CD14-positive monocyte (primary cell): ENCODE data around the gene SLC3A2. TPM values are rescaled to one million over a fixed set of nuclear protein-coding genes. Genes with fewer than 3 reads are reported as not detected.

Source experiments
- DNase-seq, 3 donors: peaks; one replicate each; pipeline ENCODE4 v3.0.0-alpha.2; 2011 to 2022
- H2AFZ ChIP-seq: 2 replicates; pipeline ENCODE4 v1.6.0; 2012; ENCODE audit warnings: mild to moderate bottlenecking, low read depth, low read length, inconsistent platforms; ENCODE audit not compliant: insufficient read depth, poor library complexity, severe bottlenecking
- H3K27ac ChIP-seq, 2 donors: 1 replicate in 1 of 2; 2 replicates in 1 of 2; pipeline ENCODE4 v1.5.1; 2012 to 2013; ENCODE audit warnings: low read length in 2 of 2, control low read depth in 1 of 2, inconsistent platforms in 1 of 2, low read depth in 1 of 2, mild to moderate bottlenecking in 1 of 2
- H3K27me3 ChIP-seq, 2 donors: one replicate each; pipeline versions ENCODE4 v1.6.0 to v1.6.1; 2011 to 2013; ENCODE audit warnings: low read length in 2 of 2; ENCODE audit not compliant: control insufficient read depth in 2 of 2, insufficient read depth in 2 of 2
- H3K36me3 ChIP-seq, 2 donors: replicated peaks in 1 of 2; 1 replicate in 1 of 2; 2 replicates in 1 of 2; pipeline versions ENCODE4 v1.5.1 to v1.6.1; 2012 to 2013; ENCODE audit warnings: low read length in 2 of 2, control low read depth in 1 of 2, inconsistent platforms in 1 of 2, mild to moderate bottlenecking in 1 of 2; ENCODE audit not compliant: insufficient read depth in 2 of 2, control insufficient read depth in 1 of 2
- H3K4me1 ChIP-seq, 2 donors: 1 replicate in 1 of 2; 2 replicates in 1 of 2; pipeline versions ENCODE4 v1.5.1 to v1.6.1; 2012 to 2013; ENCODE audit warnings: low read length in 2 of 2, control low read depth in 1 of 2, inconsistent platforms in 1 of 2, mild to moderate bottlenecking in 1 of 2, moderate library complexity in 1 of 2; ENCODE audit not compliant: insufficient read depth in 2 of 2, control insufficient read depth in 1 of 2
- H3K4me2 ChIP-seq: replicated peaks from 2 replicates; pipeline ENCODE3; 2012; ENCODE audit warnings: low read length, moderate library complexity, mild to moderate bottlenecking; ENCODE audit not compliant: poor library complexity, severe bottlenecking; ENCODE audit errors: extremely low read depth
- H3K4me3 ChIP-seq, 3 experiments: fragments of 200-600 bp in 1 of 3; sonication (generic) in 1 of 3; replicated peaks in 1 of 3; 1 replicate in 2 of 3; 2 replicates in 1 of 3; pipeline ENCODE4 v1.5.1; 2011 to 2013; ENCODE audit warnings: low read length in 3 of 3, mild to moderate bottlenecking in 3 of 3, control low read depth in 2 of 3, low read depth in 2 of 3, inconsistent platforms in 1 of 3, moderate library complexity in 1 of 3
- H3K79me2 ChIP-seq: 2 replicates; pipeline ENCODE4 v1.6.0; 2012; ENCODE audit warnings: mild to moderate bottlenecking, control low read depth, inconsistent platforms, low read length, moderate library complexity; ENCODE audit not compliant: insufficient read depth
- H3K9ac ChIP-seq: 2 replicates; pipeline ENCODE4 v1.6.0; 2017; ENCODE audit warnings: low read length, mild to moderate bottlenecking; ENCODE audit not compliant: insufficient read depth, poor library complexity, severe bottlenecking
- H3K9me3 ChIP-seq, 2 donors: replicated peaks in 1 of 2; 1 replicate in 1 of 2; 2 replicates in 1 of 2; pipeline versions ENCODE4 v1.5.1 to v1.6.1; 2012 to 2013; ENCODE audit warnings: low read length in 2 of 2, control low read depth in 1 of 2; ENCODE audit not compliant: control insufficient read depth in 1 of 2, insufficient read depth in 1 of 2
- H4K20me1 ChIP-seq: 2 replicates; pipeline ENCODE4 v1.6.0; 2012; ENCODE audit warnings: mild to moderate bottlenecking, low read length, control low read depth, moderate library complexity; ENCODE audit not compliant: insufficient read depth
- H3K27ac Mint-ChIP-seq, 7 donors: one replicate each; pipeline ENCODE4 v1.8.0; 2020; ENCODE audit warnings: mild to moderate bottlenecking in 7 of 7, mixed read lengths in 7 of 7, moderate library complexity in 6 of 7, inconsistent platforms in 2 of 7
- H3K27me3 Mint-ChIP-seq, 3 donors: one replicate each; pipeline ENCODE4 v1.8.0; 2021 to 2022; ENCODE audit warnings: low read depth in 3 of 3, mild to moderate bottlenecking in 3 of 3, mixed read lengths in 3 of 3, moderate library complexity in 3 of 3, inconsistent platforms in 1 of 3
- H3K36me3 Mint-ChIP-seq, 2 donors: one replicate each; pipeline ENCODE4 v1.8.0; 2020; ENCODE audit warnings: mixed read lengths in 2 of 2, inconsistent platforms in 1 of 2, mild to moderate bottlenecking in 1 of 2
- H3K4me1 Mint-ChIP-seq: one replicate; pipeline ENCODE4 v1.8.0; 2020; ENCODE audit warnings: mild to moderate bottlenecking, mixed read lengths
- H3K4me3 Mint-ChIP-seq, 2 donors: one replicate each; pipeline ENCODE4 v1.8.0; 2020; ENCODE audit warnings: mild to moderate bottlenecking in 2 of 2, mixed read lengths in 2 of 2, moderate library complexity in 1 of 2
- H3K9me3 Mint-ChIP-seq, 7 donors: one replicate each; pipeline ENCODE4 v1.8.0; 2020 to 2022; ENCODE audit warnings: mixed read lengths in 7 of 7, mild to moderate bottlenecking in 6 of 7, moderate library complexity in 6 of 7, inconsistent platforms in 2 of 7
- CTCF ChIP-seq: fragments of 200-600 bp; IDR thresholded peaks from one replicate; pipeline ENCODE4 v1.8.0; 2022; ENCODE audit warnings: antibody characterized with exemption, mild to moderate bottlenecking
- WGBS: methylation state at CpG from one replicate; pipeline ENCODE4 v1.1.5; 2013; ENCODE audit warnings: missing lambda C conversion rate; ENCODE audit not compliant: insufficient coverage; 5-methylcytosine and 5-hydroxymethylcytosine counted together
- intact Hi-C, 2 donors: fragments of 100-400 bp; cut with micrococcal nuclease; formaldehyde crosslinking; loops; one replicate each; pipeline versions ENCODE4 v1.15.0 to v1.15.1; 2023
- polyA minus RNA-seq: library from RNA; depleted of rRNA, polyadenylated mRNA; stranded (reverse); fragments of >200 nt; gene quantifications from 2 replicates; pipeline ENCODE4 v1.2.3, GENCODE V29; 2012
- polyA plus RNA-seq, 3 donors: library from polyadenylated mRNA; depleted of rRNA in 1 of 3; unstranded in 2 of 3; stranded (reverse) in 1 of 3; fragments of 300-500 nt in 2 of 3; fragments of >200 nt in 1 of 3; fragmentation: Illumina TruSeq in 2 of 3; gene quantifications; 1 replicate in 2 of 3; 2 replicates in 1 of 3; pipeline ENCODE4 v1.2.3, GENCODE V29; 2012 to 2021
- total RNA-seq, 12 experiments: library from RNA in 1 of 12; stranded (reverse) in 1 of 12; fragments of 120-200 nt in 1 of 12; gene quantifications; one replicate each; pipeline ENCODE4 v1.2.4 and lab custom pipeline; 2013 to 2026; ENCODE audit warnings: mixed read lengths in 6 of 12, inconsistent platforms in 1 of 12

Gene SLC3A2
- total RNA-seq (2013): 148 TPM
- polyA plus RNA-seq: 100 to 1,000 TPM; 156 to 231 (median 189) TPM
- 95.2 and 157 TPM in 2 replicates for polyA minus RNA-seq
- total RNA-seq (lab: John Stamatoyannopoulos, UW): 263 to 1,014 (median 357) reads per million in 11 experiments

- Histone ChIP-seq H4K20me1 (peaks cover 37% of the 10 kb centered on the region), H3K27ac (peak within 1 kb of the TSS; percentile 100), H3K9me3 (no peaks in the 10 kb centered on the region), H3K4me2 (peak within 1 kb of the TSS; percentile 92), H3K4me3 (peak within 1 kb of the TSS; percentile 93 to 97 (median 95)), H3K9ac (peak within 1 kb of the TSS; percentile 99), H3K4me1 (peaks cover 31 to 41% of the 10 kb centered on the region in 2 donors), H3K79me2 (peaks cover 61% of the 10 kb centered on the region), H2AFZ (peak within 1 kb of the TSS; percentile 95), H3K27me3 (no peaks in the 10 kb centered on the region), H3K36me3 (peaks cover 33 to 35% of the 10 kb centered on the region in 2 donors)
- H3K36me3 Mint-ChIP-seq: peaks cover 36 to 39% of the 10 kb centered on the region in 2 donors
- peaks cover 37% of the 10 kb centered on the region for H3K4me1 Mint-ChIP-seq
- peak within 1 kb of the TSS; percentile 98 to 100 (median 99) for H3K27ac Mint-ChIP-seq
- intact Hi-C loops: loop anchor here in 1 of 2 donors (2.0 kb wide), 1 partner anchor 40 kb away; no protein-coding TSS in a partner anchor
- peak; percentile 85 for TF ChIP-seq CTCF
- peak; percentile 80 to 86 (median 83) for DNase-seq
- WGBS: 0% methylated on average over 62 of the region's 69 CpGs
- peak within 1 kb of the TSS; percentile 100 for H3K4me3 Mint-ChIP-seq
- H3K27me3 Mint-ChIP-seq: peaks cover 0 to 4% (median 3%) of the 10 kb centered on the region in 3 donors
- peaks cover 0 to 3% (median 0%) of the 10 kb centered on the region in 7 donors for H3K9me3 Mint-ChIP-seq
Observed at GRCh38 chr11:62880803-62881578, at the start of gene SLC3A2. SLC3A2 (plus strand) TSS chr11:62880896; CDS start chr11:62881024, 128 bp downstream.

GRCh38 chr11:62830904-62831519 lies 49.7 kb upstream of the SLC3A2 start:
- Mint-ChIP-seq H3K27me3 (no peaks in the 10 kb centered on the region), H3K4me3 (peak overlapping the region; percentile 97 to 98), H3K9me3 (no peaks in the 10 kb centered on the region), H3K27ac (peak overlapping the region; percentile 99 to 100 (median 99)), H3K4me1 (peaks cover 32% of the 10 kb centered on the region), H3K36me3 (peaks cover 42 to 58% of the 10 kb centered on the region in 2 donors)
- 0% methylated on average over 19 of the region's 33 CpGs for WGBS
- Histone ChIP-seq H3K9ac (peak overlapping the region; percentile 90), H3K9me3 (no peaks in the 10 kb centered on the region), H3K36me3 (peaks cover 27 to 43% of the 10 kb centered on the region in 2 donors), H3K4me1 (peaks cover 24 to 31% of the 10 kb centered on the region in 2 donors), H3K27ac (peak overlapping the region; percentile 84 to 86), H3K4me3 (peak overlapping the region; percentile 69 to 96 (median 88)), H4K20me1 (peaks cover 21% of the 10 kb centered on the region), H3K4me2 (peak overlapping the region; percentile 96), H3K27me3 (no peaks in the 10 kb centered on the region), H2AFZ (peak overlapping the region; percentile 68), H3K79me2 (peaks cover 89% of the 10 kb centered on the region)
- DNase-seq: peak in 1 of 3 donors; percentile 41
- no peak for TF ChIP-seq CTCF
- intact Hi-C loops: loop anchor here (2.0 to 5.0 kb wide), 2 partner anchors 44 kb away; partner anchors contain the start of gene TMEM179B (in 2 of the 2)
